ENCODE measurements around the gene POLR3GL.

DNA sequence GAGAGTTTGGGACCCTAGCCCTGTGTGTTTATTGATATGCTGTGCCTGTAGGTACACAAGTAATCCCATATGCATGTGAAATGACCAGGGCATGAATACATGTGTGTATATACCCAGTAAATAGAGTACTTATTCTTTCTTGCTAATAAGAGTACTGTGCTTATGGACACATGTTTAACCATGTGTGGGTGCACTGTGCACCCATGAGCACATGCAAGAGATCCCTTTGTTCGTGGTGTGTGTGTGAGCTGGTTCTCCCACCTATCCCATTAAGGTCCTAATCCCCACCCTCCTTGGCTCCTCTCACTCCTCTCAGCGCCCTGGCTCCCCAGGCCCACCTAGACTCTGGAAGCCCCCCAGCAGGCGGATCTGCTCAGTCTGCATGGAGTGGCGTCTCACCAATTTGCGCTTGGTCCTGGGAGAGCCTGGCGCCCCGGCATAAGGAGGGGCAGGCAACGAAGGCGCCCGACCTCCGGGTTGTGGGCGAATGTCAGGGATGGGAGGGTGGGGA is 4.5 kb upstream of the POLR3GL start:
- no peak for TF ChIP-seq CTCF (IDR thresholded peaks at IDR 0.05 in 2 of 3, conservative IDR thresholded peaks at IDR 0.05 in 1 of 3; ENCODE audit: control insufficient read depth in 2 of 3, extremely low read depth in 1 of 3, insufficient read depth in 1 of 3, low read depth in 3 of 3, low read length in 3 of 3)
- no peak for TF ChIP-seq POLR2A (IDR thresholded peaks at IDR 0.05; ENCODE audit: low read depth, low read length)
- no peak for TF ChIP-seq CHD1 (IDR thresholded peaks at IDR 0.05; ENCODE audit: low read depth, low read length)
- no peak for TF ChIP-seq CREB1 (IDR thresholded peaks at IDR 0.05; ENCODE audit: low read depth)
- no peak for TF ChIP-seq STAT1 (conservative IDR thresholded peaks at IDR 0.05)
- TF ChIP-seq EP300 (IDR thresholded peaks at IDR 0.05; ENCODE audit: borderline replicate concordance in 1 of 2, control insufficient read depth in 1 of 2, low read depth in 2 of 2, low read length in 2 of 2), result no peak
- no peak for TF ChIP-seq ATF2 (IDR thresholded peaks at IDR 0.05; ENCODE audit: low read length)

All from GM12878 (cell line).